ENCODE data around the gene SLC25A28.

The SLC25A28 gene

DNA sequence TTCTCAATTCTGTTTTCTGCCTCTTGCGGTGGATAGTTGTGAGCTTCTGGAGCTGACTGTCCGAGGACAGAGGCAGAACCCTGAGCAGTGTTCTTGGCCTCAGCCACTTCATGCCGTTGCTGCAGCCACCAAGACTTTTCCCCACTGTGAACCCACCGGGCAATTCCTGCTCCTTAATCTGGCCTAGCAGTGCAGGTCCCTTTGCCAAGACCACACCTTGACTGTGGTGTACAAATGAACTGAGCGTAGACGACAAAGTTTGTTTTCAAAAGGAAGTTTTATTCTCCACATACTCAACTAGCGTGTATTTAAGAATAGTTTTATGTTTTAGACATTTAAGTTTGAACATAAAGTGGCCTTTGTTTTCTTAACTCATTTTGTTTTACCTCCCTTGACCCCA, 29.4 kb downstream of the SLC25A28 start:
- no peak for DNase-seq (ENCODE audit: low spot score)

- DNase-seq (ENCODE audit: low spot score), result no peak
Observed at GRCh38 chr10:99583687-99584086, 36.6 kb downstream of the SLC25A28 start.

DNA sequence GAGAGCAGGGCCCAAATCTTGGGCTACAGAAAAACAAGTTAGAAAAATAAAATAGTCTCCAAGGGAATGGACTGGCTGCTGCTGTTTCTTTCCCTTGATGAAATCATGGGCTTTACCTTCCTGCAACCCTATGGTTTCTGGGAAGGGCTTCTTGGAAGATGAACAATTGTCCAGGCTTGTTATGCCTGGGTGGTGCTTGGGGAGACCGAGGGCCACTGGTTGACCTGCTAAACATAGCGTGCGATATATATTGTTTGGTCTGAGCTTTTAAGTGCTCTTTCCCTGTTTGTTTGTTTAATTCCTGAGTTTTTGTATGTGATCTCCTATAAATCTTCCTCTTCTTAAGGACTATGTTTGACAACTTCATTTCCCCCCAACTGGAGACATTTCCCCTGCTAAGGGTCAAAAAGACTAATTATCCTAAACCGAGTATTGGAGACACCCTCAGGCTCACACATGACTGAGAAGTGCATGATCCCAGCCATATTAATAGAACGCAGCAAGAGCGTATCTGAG, 37.9 kb downstream of the SLC25A28 start:
- no peak for DNase-seq (ENCODE audit: low spot score)

DNA sequence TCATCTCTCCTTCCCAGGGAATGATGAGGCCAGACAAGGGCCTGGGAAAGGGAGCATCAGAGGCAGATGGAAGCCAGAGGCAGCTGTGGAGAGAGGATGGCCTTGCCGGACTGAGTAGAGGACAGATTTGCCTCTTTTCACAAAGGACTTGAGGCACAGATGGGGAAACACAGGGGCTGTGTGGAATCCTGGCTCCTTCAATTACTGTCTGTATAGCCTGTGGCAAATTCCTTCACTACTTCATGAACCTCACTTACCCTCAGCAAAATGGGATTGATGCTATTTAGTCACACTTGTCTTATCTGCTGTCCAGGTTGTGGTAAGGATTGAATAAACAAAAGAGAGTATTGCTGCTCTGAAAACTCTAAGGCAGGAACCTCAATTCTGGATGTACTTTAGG, 40.3 kb downstream of the SLC25A28 start:
- DNase-seq (ENCODE audit: low spot score), result no peak

DNA sequence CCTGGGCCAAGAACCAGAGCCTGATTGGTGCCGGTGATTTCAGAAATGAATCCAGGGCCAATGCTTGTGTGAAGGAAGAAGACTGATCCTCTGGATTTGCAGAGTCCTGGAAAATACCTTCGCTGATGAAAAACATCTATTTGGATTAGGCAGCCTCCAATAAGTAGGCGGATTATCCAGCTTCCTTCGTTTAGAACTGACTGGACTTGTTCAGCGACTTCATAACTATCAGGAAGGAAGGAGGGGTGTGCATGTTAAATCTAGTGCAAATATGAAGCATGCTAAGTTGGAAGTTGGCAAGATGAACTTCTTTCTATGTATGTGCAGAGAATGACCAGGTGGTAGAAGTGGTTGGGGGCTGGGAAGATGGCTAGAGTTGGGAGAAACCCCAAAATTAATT, 46.4 kb downstream of the SLC25A28 start:
- no peak for DNase-seq (ENCODE audit: low spot score)

GRCh38 chr10:99571816-99572215, 48.4 kb downstream of the SLC25A28 start:
- no peak for DNase-seq (ENCODE audit: low spot score)

- DNase-seq (ENCODE audit: low spot score), result no peak
Observed at GRCh38 chr10:99569961-99570360, 50.3 kb downstream of the SLC25A28 start.

GRCh38 chr10:99569253-99569939, 50.8 kb downstream of the SLC25A28 start:
- no peak for DNase-seq (ENCODE audit: low spot score)

DNA sequence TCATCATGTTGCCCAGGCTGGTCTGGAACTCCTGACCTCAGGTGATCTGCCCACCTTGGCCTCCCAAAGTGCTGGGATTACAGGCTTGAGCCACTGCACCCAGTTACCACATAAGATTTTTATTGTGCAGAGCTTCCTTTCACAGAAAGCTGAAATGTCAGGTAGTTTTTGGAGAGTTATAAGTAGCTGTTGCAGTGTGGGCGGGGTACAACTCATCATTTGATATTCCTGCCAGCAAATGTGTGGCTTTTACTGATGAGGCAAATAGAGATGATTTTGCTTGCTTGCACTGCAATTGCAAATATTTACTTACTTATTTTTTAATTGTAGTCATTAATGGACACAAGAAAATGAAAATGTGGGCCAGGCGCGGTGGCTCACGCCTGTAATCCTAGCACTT, 55.1 kb downstream of the SLC25A28 start:
- no peak for DNase-seq (ENCODE audit: low spot score)

- no peak for DNase-seq (ENCODE audit: low spot score)
Observed at GRCh38 chr10:99564361-99564760, 55.9 kb downstream of the SLC25A28 start.

DNA sequence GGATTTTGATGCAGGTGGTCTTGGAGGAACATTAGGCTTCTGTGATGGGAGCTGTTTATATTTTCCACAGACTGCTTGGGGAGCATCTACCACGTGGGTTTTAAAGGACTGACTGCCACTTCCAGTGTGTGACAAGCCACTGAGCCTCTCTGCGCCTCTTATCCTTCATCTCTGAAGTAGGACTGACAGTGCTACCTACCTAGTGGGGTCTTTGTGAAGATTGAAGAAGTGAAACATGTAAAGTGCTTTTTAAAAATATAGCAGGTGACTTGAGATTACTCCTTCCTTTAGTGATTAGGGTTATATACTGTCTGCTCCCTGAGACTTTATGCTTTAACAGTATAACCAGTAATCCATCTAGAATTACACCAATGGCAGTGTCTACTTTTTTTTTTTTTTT, 57.6 kb downstream of the SLC25A28 start:
- DNase-seq (ENCODE audit: low spot score), result no peak

Measured in AG20443 (cell line).